ENCODE results near the gene EIF3C.
"Not testable (repeated sequence)": the region's sequence is repeated elsewhere in the genome, so short reads cannot be mapped to it uniquely, and the experiment has no call there.

DNA sequence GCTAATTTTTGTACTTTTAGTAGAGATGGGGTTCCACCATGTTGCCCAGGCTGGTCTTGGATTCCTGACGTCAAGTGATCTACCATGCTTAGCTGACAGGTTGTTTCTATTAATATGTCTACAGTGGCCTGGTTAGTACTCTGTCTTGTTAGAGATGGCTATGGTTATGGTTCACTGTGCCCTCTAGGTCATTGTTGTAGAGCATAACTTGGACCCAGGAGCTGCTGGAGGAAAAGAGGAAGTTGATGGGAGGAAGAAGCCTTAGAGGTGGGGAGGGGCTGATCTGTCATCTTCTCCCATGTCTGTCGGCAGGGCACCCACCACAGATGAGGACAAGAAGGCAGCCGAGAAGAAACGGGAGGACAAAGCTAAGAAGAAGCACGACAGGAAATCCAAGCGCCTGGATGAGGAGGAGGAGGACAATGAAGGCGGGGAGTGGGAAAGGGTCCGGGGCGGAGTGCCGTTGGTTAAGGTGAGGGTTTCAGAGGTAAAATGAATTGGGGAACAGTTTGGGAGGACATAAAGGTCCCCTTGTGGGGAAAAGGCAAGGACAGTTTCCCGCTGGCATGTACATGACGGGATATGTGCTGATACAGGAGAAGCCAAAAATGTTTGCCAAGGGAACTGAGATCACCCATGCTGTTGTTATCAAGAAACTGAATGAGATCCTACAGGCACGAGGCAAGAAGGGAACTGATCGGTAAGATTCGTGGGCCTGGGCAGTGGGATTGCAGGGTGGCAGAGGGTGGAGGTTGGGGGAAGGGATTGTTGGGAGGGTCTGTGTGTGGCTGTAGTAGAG lies 11.8 kb downstream of the EIF3C start:
- not testable (repeated sequence) for TF ChIP-seq CTCF, POLR2AphosphoS5 (IDR thresholded peaks at IDR 0.05)
